COLO829 (cell line): ENCODE data around the gene IGHMBP2.
"Not testable (repeated sequence)": the region's sequence is repeated elsewhere in the genome, so short reads cannot be mapped to it uniquely, and the experiment has no call there.

Source experiments
- DNase-seq: peaks from one replicate; pipeline ENCODE4 v3.0.0; 2012; ENCODE audit warnings: low spot score

IGHMBP2 gene

GRCh38 chr11:68903288-68904247 is at the start of gene IGHMBP2, which contains the start of gene MRPL21:
IGHMBP2 (plus strand) TSS chr11:68903891; CDS start chr11:68903953, 62 bp downstream.
MRPL21 (minus strand) TSS chr11:68903832; CDS start chr11:68903810, 22 bp downstream.
- peak; percentile 82 for DNase-seq

GRCh38 chr11:68854273-68854958 is 49.3 kb upstream of the IGHMBP2 start:
- no peak for DNase-seq

GRCh38 chr11:68855205-68855981 is 48.3 kb upstream of the IGHMBP2 start:
- DNase-seq = peak; percentile 67

GRCh38 chr11:68856425-68857030 is 47.2 kb upstream of the IGHMBP2 start:
- not testable (repeated sequence) for DNase-seq

- DNase-seq = no peak
These were observed 46.6 kb upstream of the IGHMBP2 start for GRCh38 chr11:68857037-68857586.

GRCh38 chr11:68859123-68859522 is 44.6 kb upstream of the IGHMBP2 start:
- DNase-seq = no peak

- DNase-seq = no peak
These were observed 41.3 kb upstream of the IGHMBP2 start for GRCh38 chr11:68862421-68862820.

GRCh38 chr11:68863553-68864265 is 40.0 kb upstream of the IGHMBP2 start:
- DNase-seq = no peak

- no peak for DNase-seq
These were observed 38.5 kb upstream of the IGHMBP2 start for GRCh38 chr11:68865241-68865640.

GRCh38 chr11:68867066-68867465 is 36.6 kb upstream of the IGHMBP2 start:
- no peak for DNase-seq

GRCh38 chr11:68868221-68868835 is 35.4 kb upstream of the IGHMBP2 start:
- DNase-seq = no peak

- no peak for DNase-seq
These were observed 33.2 kb upstream of the IGHMBP2 start for GRCh38 chr11:68870470-68870869.

GRCh38 chr11:68872216-68873003 is 31.3 kb upstream of the IGHMBP2 start:
- no peak for DNase-seq

GRCh38 chr11:68878022-68878421 is 25.7 kb upstream of the IGHMBP2 start:
- no peak for DNase-seq

- no peak for DNase-seq
These were observed 22.8 kb upstream of the IGHMBP2 start for GRCh38 chr11:68880851-68881250.

GRCh38 chr11:68881320-68881719 is 22.4 kb upstream of the IGHMBP2 start:
- DNase-seq = no peak

GRCh38 chr11:68882391-68882790 is 21.3 kb upstream of the IGHMBP2 start:
- DNase-seq = no peak

GRCh38 chr11:68884827-68885226 is 18.9 kb upstream of the IGHMBP2 start:
- not testable (repeated sequence) for DNase-seq

- no peak for DNase-seq
These were observed 13.7 kb upstream of the IGHMBP2 start for GRCh38 chr11:68889948-68890446.
